Ovary (tissue), 3 donors: ENCODE results near the gene RELA.
"Not testable (repeated sequence)": the region's sequence is repeated elsewhere in the genome, so short reads cannot be mapped to it uniquely, and the experiment has no call there.

Source experiments
- POLR2A ChIP-seq: fragments of 450-650 bp; IDR thresholded peaks from one replicate; pipeline ENCODE4 v1.6.1; 2017; ENCODE audit warnings: antibody characterized with exemption, mild to moderate bottlenecking, moderate library complexity
- TF ChIP-seq, protein P1 (sequence below), 3 donors: fragments of 450-650 bp in 2 of 3; fragments of 200-600 bp in 1 of 3; IDR thresholded peaks; one replicate each; pipeline versions ENCODE4 v1.5.1 to v1.8.0; 2016 to 2022; ENCODE audit warnings: antibody characterized with exemption in 3 of 3, mild to moderate bottlenecking in 1 of 3
- donor health status: DM: no; HTN: no; CAD: no.

GRCh38 chr11:65660908-65661307, 1.8 kb downstream of the RELA start:
- TF ChIP-seq, protein P1, sequence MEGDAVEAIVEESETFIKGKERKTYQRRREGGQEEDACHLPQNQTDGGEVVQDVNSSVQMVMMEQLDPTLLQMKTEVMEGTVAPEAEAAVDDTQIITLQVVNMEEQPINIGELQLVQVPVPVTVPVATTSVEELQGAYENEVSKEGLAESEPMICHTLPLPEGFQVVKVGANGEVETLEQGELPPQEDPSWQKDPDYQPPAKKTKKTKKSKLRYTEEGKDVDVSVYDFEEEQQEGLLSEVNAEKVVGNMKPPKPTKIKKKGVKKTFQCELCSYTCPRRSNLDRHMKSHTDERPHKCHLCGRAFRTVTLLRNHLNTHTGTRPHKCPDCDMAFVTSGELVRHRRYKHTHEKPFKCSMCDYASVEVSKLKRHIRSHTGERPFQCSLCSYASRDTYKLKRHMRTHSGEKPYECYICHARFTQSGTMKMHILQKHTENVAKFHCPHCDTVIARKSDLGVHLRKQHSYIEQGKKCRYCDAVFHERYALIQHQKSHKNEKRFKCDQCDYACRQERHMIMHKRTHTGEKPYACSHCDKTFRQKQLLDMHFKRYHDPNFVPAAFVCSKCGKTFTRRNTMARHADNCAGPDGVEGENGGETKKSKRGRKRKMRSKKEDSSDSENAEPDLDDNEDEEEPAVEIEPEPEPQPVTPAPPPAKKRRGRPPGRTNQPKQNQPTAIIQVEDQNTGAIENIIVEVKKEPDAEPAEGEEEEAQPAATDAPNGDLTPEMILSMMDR (IDR thresholded peaks at IDR 0.05), result not testable (repeated sequence)
- not testable (repeated sequence) for TF ChIP-seq POLR2A
